GM12873 (cell line): ENCODE data around the gene ZSWIM4.

Experiments used
- CTCF ChIP-seq: IDR thresholded peaks from 2 replicates; pipeline ENCODE4 v1.5.1; 2012; ENCODE audit warnings: low read depth, mild to moderate bottlenecking, moderate library complexity, low read length, control low read depth; ENCODE audit not compliant: insufficient read depth; ENCODE audit errors: missing control alignments

Gene ZSWIM4

GRCh38 chr19:13841962-13842290 lies 46.7 kb downstream of the ZSWIM4 start:
- TF ChIP-seq CTCF, result no peak

- TF ChIP-seq CTCF, result no peak
Observed at GRCh38 chr19:13842291-13843103, 47.3 kb downstream of the ZSWIM4 start.

GRCh38 chr19:13843104-13843921 lies 48.1 kb downstream of the ZSWIM4 start:
- TF ChIP-seq CTCF, result no peak

- TF ChIP-seq CTCF, result no peak
Observed at GRCh38 chr19:13844130-13844631, 48.9 kb downstream of the ZSWIM4 start.

GRCh38 chr19:13846557-13847406 lies 51.5 kb downstream of the ZSWIM4 start:
- no peak for TF ChIP-seq CTCF

- no peak for TF ChIP-seq CTCF
Observed at GRCh38 chr19:13847407-13848339, 52.4 kb downstream of the ZSWIM4 start.
